ENCODE measurements around the gene AS3MT.
"Not testable (repeated sequence)": the region's sequence is repeated elsewhere in the genome, so short reads cannot be mapped to it uniquely, and the experiment has no call there.

The AS3MT gene

DNA sequence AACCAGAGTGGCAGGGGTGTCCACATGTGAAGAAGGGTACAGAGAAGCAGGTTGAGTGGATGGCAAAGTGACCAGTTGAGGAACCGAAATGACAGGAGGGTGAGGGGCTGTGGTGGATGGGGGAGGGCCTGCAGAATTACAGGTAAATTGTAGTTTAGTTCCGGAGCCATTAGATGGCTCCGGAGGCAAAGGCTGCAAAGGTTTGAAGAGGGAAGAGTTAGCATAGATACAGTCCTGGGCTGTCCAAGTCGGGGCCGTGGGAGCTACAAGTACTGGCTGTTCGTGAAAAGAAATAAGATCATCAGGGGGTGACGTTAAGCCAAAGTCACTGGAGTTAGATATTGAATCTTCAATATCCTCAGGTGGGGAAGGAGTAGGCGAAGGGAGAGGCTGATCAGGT lies 26.1 kb upstream of the AS3MT start:
- not testable (repeated sequence) for H3K36me3 Mint-ChIP-seq (ENCODE audit: low read depth); H3K4me1 Mint-ChIP-seq (ENCODE audit: low read depth); H3K27ac Mint-ChIP-seq; H3K4me3 Mint-ChIP-seq; H3K9me3 Mint-ChIP-seq
- peaks cover 18% of the 10 kb centered on the region for H3K27me3 Mint-ChIP-seq (ENCODE audit: low read depth)

DNA sequence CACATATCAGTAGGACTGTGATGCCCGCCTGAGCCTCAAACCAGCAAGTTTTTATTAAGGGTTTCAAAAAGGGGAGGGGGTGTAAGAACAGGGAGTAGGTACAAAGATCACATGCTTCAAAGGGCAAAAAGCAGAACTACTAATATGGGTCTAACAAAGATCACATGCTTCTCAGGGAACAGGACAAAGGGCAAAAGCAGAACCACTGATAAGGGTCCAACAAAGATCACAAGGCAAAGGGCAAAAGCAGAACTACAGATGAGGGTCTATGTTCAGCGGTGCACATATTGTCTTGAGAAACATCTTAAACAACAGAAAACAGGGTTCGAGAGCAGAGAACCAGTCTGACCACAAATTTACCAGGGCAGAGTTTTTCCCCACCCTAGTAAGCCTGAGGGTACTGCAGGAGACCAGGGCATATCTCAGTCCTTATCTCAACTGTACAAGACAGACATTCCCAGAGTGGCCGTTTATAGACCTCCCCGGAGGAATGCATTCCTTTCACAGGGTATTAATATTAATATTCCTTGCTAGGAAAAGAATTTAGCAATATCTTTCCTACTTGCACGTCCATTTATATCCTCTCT lies 25.0 kb upstream of the AS3MT start:
- H3K27me3 Mint-ChIP-seq (ENCODE audit: low read depth), result peaks cover 15% of the 10 kb centered on the region
- not testable (repeated sequence) for H3K27ac Mint-ChIP-seq; H3K9me3 Mint-ChIP-seq; H3K4me3 Mint-ChIP-seq; H3K36me3 Mint-ChIP-seq (ENCODE audit: low read depth); H3K4me1 Mint-ChIP-seq (ENCODE audit: low read depth)

DNA sequence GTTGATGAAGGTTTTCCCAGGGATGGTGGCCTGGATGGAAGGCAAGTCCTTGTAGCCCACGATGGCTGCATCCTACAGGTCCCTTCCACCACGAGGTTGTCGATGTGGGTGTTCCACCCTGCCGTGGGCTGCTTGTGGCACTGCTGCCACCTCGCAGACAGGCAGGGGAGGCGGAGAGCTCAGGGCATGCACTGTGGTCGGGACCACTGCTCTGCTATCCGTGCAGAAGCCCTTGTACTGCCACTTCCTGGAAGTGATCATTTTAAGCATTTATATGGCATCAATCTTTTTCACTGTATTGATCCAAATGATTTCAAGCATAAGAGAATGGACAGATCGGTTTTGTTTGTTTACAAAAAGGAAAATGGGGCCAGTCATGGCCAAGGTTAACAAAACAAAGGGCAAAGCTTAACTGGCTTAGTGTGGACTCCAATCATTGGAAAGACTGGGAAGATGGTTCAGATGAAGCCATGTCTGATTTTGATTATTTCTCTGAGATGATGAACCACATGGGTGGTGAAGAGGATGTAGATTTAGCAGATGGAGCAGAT lies 23.8 kb upstream of the AS3MT start:
- H3K4me3 Mint-ChIP-seq, result no peak overlapping the region
- no peaks in the 10 kb centered on the region for H3K36me3 Mint-ChIP-seq (ENCODE audit: low read depth)
- no peaks in the 10 kb centered on the region for H3K4me1 Mint-ChIP-seq (ENCODE audit: low read depth)
- no peak overlapping the region for H3K27ac Mint-ChIP-seq
- H3K9me3 Mint-ChIP-seq, result no peaks in the 10 kb centered on the region
- peaks cover 11% of the 10 kb centered on the region for H3K27me3 Mint-ChIP-seq (ENCODE audit: low read depth)

DNA sequence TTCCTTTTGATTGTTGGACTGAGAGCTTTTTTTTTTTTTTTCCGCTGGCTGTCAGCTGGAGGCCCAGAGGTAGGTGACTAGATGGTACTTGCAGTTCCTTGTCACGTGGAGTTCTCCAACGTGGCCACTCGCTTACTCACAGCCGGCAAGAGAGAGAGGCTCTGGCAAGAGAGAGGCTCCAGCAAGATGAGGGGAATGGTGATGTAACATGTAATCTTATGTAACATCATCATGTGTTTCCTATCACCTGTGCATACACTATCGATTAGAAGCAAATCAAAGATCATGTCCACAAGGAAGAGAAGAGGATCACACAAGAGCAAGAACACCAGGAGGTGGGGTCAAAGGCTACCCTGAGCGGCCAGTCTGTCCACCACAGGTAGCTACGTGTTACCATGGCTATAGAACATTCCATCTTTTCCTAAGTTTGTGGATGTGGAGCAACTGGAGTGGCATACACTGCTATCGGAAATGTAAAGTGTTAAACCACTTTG lies 19.2 kb upstream of the AS3MT start:
- H3K4me3 Mint-ChIP-seq, result no peak overlapping the region
- H3K27me3 Mint-ChIP-seq (ENCODE audit: low read depth), result no peaks in the 10 kb centered on the region
- no peak overlapping the region for H3K27ac Mint-ChIP-seq
- no peaks in the 10 kb centered on the region for H3K36me3 Mint-ChIP-seq (ENCODE audit: low read depth)
- no peaks in the 10 kb centered on the region for H3K9me3 Mint-ChIP-seq
- peaks cover 4% of the 10 kb centered on the region for H3K4me1 Mint-ChIP-seq (ENCODE audit: low read depth)

DNA sequence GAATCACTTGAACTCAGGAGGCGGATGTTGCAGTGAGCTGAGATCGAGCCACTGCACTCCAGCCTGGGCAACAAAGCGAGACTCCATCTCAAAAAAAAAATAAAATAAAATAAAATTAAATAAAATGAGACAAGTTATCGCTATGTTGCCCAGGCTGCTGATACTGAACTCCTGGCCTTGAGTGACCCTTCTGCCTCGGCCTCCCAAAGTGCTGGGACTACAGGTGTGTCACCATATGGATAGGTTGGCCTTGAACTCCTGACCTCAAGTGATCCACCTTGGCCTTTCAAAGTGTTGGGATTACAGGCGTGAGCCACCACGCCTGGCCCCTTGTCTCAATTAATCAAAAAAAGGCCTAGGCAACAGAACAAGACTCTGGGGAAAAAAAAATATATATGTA lies 16.0 kb upstream of the AS3MT start:
- H3K27ac Mint-ChIP-seq; H3K27me3 Mint-ChIP-seq (ENCODE audit: low read depth); H3K4me3 Mint-ChIP-seq; H3K9me3 Mint-ChIP-seq; H3K36me3 Mint-ChIP-seq (ENCODE audit: low read depth): not testable (repeated sequence)
- peaks cover 12% of the 10 kb centered on the region for H3K4me1 Mint-ChIP-seq (ENCODE audit: low read depth)

DNA sequence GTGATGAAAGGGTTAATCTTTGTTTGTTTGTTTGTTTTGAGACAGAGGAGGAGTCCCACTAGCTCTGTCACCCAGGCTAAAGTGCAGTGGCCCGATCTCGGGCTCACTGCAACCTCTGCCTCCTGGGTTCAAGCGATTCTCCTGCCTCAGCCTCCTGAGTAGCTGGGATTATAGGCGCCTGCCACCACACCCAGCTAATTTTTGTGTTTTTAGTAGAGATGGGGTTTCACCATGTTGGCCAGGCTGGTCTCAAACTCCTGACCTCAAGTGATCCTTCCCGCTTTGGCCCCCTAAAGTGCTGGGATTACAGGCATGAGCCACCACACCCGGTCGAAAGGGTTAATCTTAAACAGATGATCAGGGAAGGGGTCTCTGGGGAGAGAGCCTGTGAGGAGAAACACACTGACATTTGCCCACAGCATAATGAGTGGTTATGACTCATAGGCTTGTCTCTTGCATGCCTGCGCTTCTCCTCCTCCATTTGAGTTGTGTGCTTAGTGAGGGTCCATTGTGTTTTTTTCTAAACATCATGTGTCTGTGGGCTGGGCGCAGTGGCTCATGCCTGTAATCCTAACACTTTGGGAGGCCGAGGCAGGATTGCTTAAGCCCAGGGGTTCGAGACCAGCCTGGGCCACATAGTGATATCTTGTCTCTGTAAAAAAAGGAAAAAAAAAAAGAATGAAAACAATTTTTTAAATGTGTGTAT lies 13.4 kb upstream of the AS3MT start:
- not testable (repeated sequence) for H3K4me3 Mint-ChIP-seq; H3K27ac Mint-ChIP-seq; H3K36me3 Mint-ChIP-seq (ENCODE audit: low read depth); H3K27me3 Mint-ChIP-seq (ENCODE audit: low read depth); H3K9me3 Mint-ChIP-seq
- peaks cover 12% of the 10 kb centered on the region for H3K4me1 Mint-ChIP-seq (ENCODE audit: low read depth)

DNA sequence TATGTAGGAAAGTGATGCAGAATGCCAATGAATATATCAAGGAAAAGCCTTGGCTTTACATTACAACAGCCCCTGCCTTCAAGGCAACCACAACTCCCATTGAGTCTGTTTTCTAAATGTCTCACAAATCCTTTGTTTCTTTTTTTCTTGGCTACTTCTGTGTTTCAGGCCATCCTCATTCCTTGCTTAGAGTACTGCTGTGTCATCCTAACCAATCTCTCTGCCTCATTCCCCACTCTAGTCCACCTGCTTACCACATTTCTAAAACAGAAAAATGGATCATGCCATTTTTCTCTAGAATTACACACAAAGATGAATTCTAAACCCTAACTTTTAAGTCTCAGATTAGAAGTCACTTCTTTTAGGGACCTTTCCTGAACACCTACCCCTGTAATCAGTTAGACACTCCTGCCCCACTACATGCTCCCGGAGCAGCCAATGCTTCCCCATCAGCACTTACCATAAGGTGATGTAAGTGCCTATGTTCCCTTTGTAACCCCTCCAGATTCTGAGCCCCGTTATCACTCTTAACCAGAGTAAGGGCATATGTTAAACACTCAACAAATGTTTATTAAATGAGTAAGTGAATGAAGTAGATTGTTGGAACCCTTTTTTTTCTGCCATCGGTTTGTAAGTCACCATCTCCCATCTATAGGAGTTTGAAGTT lies 12.4 kb upstream of the AS3MT start:
- Mint-ChIP-seq H3K27ac (no peak overlapping the region), H3K4me3 (no peak overlapping the region), H3K9me3 (no peaks in the 10 kb centered on the region), H3K27me3 (ENCODE audit: low read depth) (no peaks in the 10 kb centered on the region), H3K4me1 (ENCODE audit: low read depth) (peaks cover 12% of the 10 kb centered on the region), H3K36me3 (ENCODE audit: low read depth) (peaks cover 5% of the 10 kb centered on the region)

DNA sequence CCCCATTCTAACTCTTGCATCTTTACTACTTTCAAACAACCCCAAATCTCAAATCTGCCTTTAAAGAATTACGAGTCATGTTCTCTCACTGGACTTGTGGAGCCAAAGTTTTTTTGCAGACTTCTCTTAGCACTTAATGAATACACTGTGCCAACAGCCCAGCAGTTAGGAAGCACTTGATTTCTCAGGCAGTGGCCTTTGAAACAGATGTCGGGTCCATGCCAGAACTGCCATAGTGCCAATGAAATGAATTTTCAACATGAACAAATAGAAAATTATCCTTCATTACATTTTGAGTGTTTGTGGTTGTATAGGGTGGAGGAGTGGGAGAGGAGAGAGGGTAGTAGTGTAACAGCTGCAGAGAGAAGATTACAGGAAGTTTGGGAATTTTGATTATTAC lies 9.4 kb upstream of the AS3MT start:
- Mint-ChIP-seq H3K27me3 (ENCODE audit: low read depth) (no peaks in the 10 kb centered on the region), H3K4me3 (no peak overlapping the region), H3K36me3 (ENCODE audit: low read depth) (peaks cover 15% of the 10 kb centered on the region), H3K27ac (no peak overlapping the region), H3K9me3 (no peaks in the 10 kb centered on the region), H3K4me1 (ENCODE audit: low read depth) (peaks cover 9% of the 10 kb centered on the region)

DNA sequence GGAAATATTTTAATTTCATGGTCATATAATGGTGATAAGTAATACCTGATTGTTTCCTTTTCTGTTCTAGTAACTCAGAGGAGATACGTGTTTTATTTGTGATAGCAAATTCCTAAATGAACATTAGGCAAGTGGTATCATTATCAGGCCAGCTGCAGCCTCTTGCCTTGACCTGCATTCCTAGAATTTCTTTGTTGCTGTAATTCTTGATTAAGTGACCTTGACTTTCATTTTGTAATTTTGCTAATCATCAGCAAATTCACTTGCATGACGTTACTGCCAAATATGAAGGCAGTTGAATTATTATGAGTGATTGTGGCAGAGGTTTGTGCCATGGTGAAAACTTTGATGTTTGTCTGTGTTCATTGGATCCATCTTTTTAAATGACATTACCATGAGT lies 5.6 kb upstream of the AS3MT start:
- no peak overlapping the region for H3K27ac Mint-ChIP-seq
- H3K36me3 Mint-ChIP-seq (ENCODE audit: low read depth), result peaks cover 15% of the 10 kb centered on the region
- peaks cover under 1% of the 10 kb centered on the region for H3K27me3 Mint-ChIP-seq (ENCODE audit: low read depth)
- H3K9me3 Mint-ChIP-seq, result no peaks in the 10 kb centered on the region
- no peaks in the 10 kb centered on the region for H3K4me1 Mint-ChIP-seq (ENCODE audit: low read depth)
- H3K4me3 Mint-ChIP-seq, result no peak overlapping the region

DNA sequence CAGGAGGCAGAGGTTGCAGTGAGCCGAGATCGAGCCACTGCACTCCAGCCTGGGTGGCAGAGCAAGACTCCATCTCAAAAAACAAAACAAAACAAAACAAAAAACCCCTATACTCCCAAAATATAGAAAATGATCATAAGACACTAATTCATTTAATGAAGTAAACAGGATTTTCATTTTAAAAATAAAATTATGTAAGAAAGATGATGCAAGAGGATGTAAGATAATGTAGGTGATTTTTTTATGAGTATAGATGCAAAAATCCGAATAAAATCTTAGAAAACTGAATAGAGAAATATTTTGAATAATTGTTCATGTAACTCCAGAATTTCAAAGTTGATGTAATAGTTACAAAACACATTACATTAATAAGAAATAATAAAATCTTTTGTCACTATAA lies 3.6 kb upstream of the AS3MT start:
- H3K27me3 Mint-ChIP-seq (ENCODE audit: low read depth), result peaks cover 18% of the 10 kb centered on the region
- H3K4me1 Mint-ChIP-seq (ENCODE audit: low read depth), result peaks cover 7% of the 10 kb centered on the region
- peaks cover 9% of the 10 kb centered on the region for H3K36me3 Mint-ChIP-seq (ENCODE audit: low read depth)
- no peak overlapping the region for H3K4me3 Mint-ChIP-seq
- H3K27ac Mint-ChIP-seq, result no peak overlapping the region
- H3K9me3 Mint-ChIP-seq, result no peaks in the 10 kb centered on the region

DNA sequence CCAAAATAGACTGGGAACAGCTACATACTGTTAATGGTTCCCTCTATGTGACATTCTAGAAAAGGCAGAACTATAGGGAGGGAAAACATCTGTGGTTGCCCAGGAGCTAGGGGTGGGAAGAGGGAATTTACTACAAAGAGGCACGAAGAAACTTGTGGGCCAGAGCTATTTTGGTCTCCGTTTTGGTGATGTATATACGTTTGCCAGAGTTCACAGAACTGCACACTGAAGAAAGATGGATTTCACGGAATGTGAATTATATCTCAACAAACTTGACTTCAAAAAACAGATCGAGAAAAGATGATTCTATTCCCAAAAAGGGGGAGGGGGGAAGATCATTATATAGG lies 386 bp upstream of the AS3MT start:
- H3K36me3 Mint-ChIP-seq (ENCODE audit: low read depth), result peaks cover 3% of the 10 kb centered on the region
- H3K9me3 Mint-ChIP-seq, result no peaks in the 10 kb centered on the region
- H3K4me1 Mint-ChIP-seq (ENCODE audit: low read depth), result peaks cover 7% of the 10 kb centered on the region
- H3K27me3 Mint-ChIP-seq (ENCODE audit: low read depth), result peaks cover 21% of the 10 kb centered on the region
- H3K27ac Mint-ChIP-seq, result no peak overlapping the region
- H3K4me3 Mint-ChIP-seq, result peak overlapping the region; percentile 54

DNA sequence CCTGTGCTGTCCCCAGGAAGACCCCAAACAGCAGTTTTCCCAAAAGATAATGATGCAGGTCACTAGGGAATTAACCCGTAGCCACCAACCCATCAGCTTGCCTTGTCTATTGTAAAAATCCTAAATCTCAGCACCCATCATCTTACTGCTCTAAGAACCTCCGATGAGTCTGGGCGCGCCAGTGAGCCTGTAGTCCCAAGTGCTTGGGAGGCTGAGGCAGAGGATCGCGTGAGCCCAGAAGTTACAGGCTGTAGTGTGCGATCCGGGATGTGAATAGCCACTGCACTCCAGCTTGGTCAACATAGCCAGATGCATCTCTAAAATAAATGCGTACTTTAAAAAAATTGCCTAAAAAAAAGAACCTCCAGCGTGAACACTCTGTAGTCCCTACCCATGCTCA lies 951 bp downstream of the AS3MT start:
- no peaks in the 10 kb centered on the region for H3K36me3 Mint-ChIP-seq (ENCODE audit: low read depth)
- H3K27ac Mint-ChIP-seq, result no peak overlapping the region
- peaks cover 7% of the 10 kb centered on the region for H3K4me1 Mint-ChIP-seq (ENCODE audit: low read depth)
- H3K4me3 Mint-ChIP-seq, result no peak overlapping the region
- peaks cover 26% of the 10 kb centered on the region for H3K27me3 Mint-ChIP-seq (ENCODE audit: low read depth)
- H3K9me3 Mint-ChIP-seq, result no peaks in the 10 kb centered on the region

DNA sequence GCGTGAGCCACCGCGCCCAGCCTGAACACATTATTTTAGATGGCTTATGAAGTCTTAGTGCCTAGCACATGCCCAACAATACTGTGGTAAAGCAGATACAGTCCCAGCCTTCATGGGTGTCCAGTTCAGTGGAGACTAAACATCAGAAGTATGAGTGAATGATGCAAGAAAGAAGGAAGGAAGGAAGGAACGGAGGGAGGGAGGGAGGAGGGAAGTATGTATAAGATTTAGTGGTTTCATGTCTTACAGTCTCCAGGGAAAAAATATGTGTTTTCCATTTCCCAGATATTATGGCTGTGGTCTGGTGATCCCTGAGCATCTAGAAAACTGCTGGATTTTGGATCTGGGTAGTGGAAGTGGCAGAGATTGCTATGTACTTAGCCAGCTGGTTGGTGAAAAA lies 2.9 kb downstream of the AS3MT start:
- no peaks in the 10 kb centered on the region for H3K9me3 Mint-ChIP-seq
- H3K36me3 Mint-ChIP-seq (ENCODE audit: low read depth), result no peaks in the 10 kb centered on the region
- peaks cover 7% of the 10 kb centered on the region for H3K4me1 Mint-ChIP-seq (ENCODE audit: low read depth)
- no peak overlapping the region for H3K27ac Mint-ChIP-seq
- H3K27me3 Mint-ChIP-seq (ENCODE audit: low read depth), result peaks cover 26% of the 10 kb centered on the region
- no peak overlapping the region for H3K4me3 Mint-ChIP-seq

DNA sequence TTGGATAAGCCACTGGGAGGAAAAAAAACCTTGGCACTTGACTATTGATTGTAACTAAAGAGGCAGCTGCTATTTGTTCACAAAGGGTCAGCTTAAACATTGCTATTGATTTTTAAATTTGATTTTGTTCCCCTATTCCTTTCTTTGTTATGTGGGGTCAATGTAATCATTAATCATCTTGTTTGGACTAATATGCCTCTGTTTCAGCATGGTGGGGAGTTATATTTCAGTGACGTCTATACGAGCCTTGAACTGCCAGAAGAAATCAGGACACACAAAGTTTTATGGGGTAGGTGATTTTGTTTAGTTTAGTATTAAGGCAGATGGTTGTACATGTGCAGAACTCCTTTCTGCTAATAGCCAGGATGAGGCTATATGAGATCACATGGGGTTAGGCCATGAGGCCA lies 7.5 kb downstream of the AS3MT start:
- no peaks in the 10 kb centered on the region for H3K4me1 Mint-ChIP-seq (ENCODE audit: low read depth)
- no peaks in the 10 kb centered on the region for H3K9me3 Mint-ChIP-seq
- H3K27ac Mint-ChIP-seq, result no peak overlapping the region
- H3K36me3 Mint-ChIP-seq (ENCODE audit: low read depth), result no peaks in the 10 kb centered on the region
- no peak overlapping the region for H3K4me3 Mint-ChIP-seq
- H3K27me3 Mint-ChIP-seq (ENCODE audit: low read depth), result peaks cover 5% of the 10 kb centered on the region

DNA sequence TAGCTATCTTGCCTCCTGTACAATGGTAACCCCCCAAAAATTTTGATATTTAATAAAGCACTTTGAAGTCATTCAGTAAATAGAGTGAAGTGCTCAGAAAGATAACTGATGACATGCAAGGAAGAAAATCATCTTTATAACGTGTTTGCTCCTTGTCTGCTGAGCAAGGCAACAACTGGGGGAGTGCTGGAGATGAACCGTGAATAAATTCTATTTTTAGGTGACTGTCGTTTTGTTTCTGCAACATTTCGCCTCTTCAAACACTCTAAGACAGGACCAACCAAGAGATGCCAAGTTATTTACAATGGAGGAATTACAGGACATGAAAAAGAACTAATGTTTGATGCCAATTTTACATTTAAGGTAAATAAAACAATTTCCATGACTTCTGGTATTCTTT lies 9.4 kb downstream of the AS3MT start:
- no peaks in the 10 kb centered on the region for H3K36me3 Mint-ChIP-seq (ENCODE audit: low read depth)
- H3K4me3 Mint-ChIP-seq, result no peak overlapping the region
- H3K27me3 Mint-ChIP-seq (ENCODE audit: low read depth), result peaks cover 5% of the 10 kb centered on the region
- H3K4me1 Mint-ChIP-seq (ENCODE audit: low read depth), result no peaks in the 10 kb centered on the region
- no peaks in the 10 kb centered on the region for H3K9me3 Mint-ChIP-seq
- H3K27ac Mint-ChIP-seq, result no peak overlapping the region
